NCI-H748 (cell line): ENCODE measurements around the gene PRKX.
"Not testable (repeated sequence)": the region's sequence is repeated elsewhere in the genome, so short reads cannot be mapped to it uniquely, and the experiment has no call there.

ENCODE experiments used
- DNase-seq: peaks from one replicate; lab custom pipeline; 2025; ENCODE audit not compliant: unreplicated experiment; lab: John Stamatoyannopoulos, UW

The PRKX gene

DNA sequence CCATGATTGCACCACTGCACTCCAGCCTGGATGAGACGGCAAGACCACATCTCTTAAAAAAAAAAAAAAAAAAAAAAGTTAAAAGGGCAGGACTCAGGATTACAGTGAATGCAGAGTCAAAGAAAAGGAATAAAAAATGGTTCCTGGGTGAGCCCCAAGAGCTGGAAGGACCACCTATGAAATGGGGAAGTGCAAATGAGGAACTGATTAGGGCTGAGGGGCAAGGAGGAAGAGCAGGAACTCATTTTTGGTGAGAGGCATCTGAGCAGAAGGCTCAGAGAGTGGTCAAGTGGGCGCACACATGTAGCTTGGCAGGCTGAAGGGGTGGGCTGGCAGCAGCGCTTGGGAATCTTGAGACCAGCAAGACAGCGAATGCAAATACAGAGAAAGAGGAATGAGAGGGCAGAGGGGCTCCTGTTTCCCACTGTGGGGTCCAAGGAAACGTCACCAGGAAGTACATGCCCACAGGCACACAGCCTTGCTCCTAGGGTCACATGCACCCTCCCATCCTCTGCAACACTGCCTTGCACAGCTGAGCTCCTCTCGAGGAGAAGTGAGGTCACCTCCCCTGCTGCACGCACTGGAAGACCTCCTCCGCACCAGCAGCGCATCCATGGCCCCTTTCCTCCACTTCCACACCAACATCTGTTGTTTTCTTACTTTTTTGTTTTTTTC is 49.7 kb downstream of the PRKX start:
- DNase-seq = not testable (repeated sequence)

DNA sequence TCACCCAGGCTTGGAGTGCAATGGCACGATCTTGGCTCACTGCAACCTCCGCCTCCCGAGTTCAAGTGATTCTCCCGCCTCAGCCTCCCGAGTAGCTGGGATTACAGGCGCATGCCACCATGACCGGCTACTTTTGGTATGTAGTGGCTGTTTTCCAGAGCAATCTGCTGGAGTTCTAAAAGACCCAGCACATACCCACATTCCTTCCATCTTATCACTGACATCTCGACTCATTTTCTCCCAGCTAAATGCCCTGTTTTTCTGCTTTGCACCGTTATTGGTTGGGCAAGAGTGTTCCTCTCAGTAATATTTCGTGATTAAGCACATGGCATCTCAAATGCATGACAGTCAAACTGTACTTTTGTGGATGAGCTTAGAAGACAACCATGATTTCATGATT is 53.7 kb downstream of the PRKX start:
- DNase-seq = no peak

DNA sequence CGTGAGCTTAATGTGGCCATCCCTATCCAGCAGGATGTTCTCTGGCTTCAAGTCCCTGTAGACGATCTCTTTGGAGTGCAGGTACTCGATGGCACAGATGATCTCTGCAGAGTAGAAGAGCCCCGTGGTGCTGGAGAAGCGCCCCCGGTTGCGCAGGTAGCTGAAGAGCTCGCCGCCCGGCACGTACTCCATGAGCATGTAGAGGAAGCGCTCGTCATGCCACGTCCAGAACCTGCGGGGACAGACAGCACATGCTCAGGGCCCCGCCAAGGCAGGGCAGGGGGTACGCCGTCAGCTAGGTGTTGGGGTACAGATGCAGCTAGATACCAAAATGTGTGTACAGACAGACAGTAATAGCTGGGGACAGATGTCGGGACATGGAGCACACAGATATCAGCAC is 58.3 kb downstream of the PRKX start:
- no peak for DNase-seq

DNA sequence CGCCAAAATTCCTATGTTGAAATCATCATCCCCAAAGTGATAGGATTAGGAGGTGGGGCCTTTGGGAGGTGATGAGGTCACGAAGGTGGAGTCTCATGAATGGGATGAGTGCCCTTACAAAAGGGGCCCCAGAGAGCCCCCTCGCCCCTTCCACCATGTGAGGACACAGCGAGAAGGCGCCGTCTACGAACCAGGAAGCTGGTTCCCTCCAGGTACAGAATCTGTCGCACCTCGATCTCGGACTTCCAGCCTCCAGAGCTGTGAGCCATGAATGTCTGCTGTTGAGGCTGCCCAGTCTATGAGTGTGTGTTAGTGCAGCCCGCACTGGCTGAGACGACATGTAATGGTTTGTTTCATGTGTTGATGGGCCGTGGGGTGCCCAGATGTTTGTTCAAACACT is 60.3 kb downstream of the PRKX start:
- no peak for DNase-seq

DNA sequence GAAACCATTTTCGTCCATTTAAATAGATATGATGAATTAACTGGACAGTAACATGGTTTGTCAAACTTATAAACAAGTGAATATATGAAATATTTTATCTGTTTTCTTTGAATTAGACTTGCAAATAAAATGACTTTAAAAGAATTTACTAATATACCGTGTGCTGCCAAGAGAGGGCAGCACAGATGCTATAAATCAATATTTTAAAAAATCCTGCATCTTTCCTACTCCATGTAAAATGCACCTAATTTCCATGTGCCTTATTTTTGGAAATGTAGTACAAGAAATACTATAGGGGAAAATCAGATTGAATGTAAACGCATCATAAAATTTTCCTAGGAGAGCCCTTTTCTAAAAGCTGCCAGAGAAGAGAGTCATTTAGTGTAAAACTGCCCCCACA is 62.2 kb downstream of the PRKX start:
- peak; percentile 32 for DNase-seq

DNA sequence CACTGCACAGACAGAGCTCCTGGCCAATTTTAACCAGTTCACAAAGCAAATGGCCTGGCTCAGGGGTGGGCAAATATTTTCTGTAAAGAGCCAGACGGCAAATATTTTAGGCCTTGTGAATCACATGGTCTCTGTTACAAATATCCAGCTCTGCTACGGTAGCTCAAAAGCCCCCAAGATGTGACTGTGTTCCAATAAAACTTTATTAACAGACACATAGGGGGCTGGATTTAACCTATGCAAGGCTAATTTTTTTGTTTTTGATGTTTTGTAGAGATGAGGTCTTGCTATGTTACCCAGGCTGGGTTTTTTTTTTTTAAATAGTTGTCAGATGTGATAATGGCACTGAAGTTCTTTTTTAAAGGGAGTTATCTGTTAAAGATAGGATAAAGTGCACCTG is 65.4 kb downstream of the PRKX start:
- DNase-seq = no peak

DNA sequence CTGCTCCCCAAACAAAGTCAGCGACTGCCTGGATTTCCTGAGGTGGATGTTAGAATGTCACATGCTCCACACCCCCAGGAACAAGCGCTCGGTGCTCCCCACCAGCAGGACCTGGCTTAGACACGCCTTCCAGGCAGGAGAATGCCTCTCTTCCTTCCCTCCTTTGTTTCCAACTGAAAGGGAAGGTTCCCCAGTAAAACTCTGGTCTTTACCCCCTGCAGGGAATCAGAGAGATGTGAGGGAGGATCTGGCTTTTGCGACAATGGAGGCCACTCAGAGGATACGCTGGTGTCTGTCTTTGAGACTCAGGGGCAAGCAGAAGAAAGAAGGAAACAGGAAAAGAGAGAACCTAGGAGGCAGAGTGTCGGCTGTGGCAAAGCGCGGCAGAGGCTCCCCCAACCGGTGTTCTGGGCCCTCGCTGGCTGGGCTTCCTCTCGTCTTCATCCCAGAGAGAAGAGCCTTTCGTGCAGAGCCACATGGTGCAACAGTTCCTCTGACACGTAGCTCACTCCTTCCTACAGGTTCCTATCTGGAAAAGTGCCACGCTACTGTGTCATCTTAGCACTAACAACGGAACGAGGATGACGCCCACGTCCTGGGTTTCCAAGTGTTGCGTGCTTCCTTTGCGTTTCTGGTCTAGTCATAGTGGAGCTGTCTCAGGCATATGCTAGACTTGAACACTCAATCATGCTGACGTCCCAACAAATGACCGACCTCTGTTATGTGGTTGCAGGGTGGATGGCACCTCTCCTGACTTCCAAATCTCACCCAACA is 73.4 kb downstream of the PRKX start:
- DNase-seq = not testable (repeated sequence)

DNA sequence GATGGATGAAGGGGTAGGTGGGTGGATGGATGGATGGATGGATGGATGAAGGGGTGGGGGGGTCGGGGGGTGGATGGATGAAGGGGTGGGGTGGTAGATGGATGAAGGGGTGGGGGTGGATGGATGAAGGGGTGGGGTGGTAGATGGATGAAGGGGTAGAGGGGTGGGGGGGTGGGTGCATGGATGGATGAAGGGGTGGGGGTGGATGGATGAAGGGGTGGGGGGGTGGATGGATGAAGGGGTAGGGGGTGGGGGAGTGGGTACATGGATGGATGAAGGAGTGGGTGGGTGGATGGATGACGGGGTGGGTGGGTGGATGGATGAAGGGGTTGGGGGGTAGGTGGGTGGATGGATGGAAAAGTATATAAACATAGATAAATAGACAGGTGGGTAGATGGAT is 74.2 kb downstream of the PRKX start:
- DNase-seq = no peak

DNA sequence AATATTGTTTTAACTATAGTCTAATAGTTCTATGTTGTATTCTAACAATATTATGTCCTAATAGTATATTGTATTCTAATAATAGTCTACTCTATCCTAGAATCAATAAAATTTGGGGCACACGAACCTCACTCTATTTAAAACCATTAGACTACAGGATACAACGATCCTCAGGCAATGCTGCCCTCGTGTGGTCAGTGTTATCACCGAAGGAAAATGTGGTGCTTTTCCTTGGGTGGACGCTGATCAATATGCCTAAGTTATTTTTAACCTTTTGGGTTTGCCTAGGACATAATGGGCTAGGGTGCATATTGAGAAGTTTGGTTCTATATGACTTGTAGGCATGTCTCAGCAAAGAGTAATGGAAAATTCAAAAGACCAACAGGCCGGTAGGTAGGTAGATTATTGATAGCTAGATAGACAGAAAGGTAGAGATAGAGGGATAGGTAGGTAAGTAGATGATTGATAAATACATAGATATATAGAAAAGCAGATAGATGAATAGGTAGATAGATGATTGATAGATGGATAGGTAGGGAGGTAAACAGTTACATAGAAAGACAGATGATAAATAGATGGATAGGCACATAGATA is 75.1 kb downstream of the PRKX start:
- peak; percentile 46 for DNase-seq

DNA sequence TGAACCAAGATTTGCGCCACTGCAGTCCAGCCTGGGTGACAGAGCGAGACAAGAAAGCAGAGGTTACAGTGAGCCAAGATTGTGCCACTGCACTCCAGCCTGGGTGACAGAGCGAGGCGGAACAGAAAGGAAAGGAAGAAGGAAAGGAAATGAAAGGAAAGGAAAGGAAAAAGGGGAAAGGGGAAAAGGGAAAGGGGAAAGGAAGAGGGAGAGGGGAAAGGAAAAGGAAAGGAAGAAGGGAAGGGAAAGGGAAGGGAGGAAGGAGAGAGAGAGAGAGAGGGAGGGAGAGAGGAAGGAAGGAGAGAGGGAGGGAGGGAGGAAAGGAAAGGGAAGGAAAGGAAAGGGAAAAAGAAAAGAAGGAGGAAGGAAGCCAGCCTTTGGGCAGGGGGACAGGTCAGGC is 76.6 kb downstream of the PRKX start:
- no peak for DNase-seq

DNA sequence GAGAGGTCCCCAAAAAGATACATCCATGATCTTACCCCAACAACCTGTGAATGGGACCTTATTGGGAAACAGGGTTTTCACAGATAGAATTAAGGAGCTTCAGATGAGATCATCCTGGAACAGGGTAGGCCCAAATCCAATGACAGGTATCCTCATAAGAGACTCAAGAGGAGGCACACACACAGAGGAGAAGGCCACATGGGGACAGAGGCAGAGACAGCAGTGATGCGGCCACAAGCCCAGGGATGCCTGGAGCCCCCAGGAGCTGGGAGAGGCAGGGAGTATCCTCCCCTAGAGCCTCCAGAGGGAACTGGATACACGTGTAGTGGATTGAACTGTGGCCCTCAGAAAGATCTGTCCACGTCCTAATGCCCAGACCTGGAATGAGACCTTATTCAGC is 82.3 kb downstream of the PRKX start:
- no peak for DNase-seq

DNA sequence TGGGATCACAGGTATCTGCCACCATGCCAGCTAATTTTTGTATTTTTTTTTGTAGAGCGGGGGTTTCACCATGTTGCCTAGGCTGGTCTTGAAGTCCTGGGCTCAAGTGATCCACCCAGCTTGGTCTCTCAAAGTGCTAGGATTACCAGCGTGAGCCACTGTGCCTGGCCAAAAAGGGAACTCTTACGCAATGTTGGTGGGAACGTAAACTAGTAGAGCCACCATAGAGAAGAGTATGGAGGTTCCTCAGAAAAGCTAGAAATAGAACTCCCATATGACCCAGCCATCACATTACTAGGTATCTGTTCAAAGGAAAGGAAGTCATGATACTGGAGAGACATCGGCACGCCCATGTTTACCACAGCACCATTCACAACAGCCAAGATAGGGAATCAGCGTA is 85.9 kb downstream of the PRKX start:
- no peak for DNase-seq

DNA sequence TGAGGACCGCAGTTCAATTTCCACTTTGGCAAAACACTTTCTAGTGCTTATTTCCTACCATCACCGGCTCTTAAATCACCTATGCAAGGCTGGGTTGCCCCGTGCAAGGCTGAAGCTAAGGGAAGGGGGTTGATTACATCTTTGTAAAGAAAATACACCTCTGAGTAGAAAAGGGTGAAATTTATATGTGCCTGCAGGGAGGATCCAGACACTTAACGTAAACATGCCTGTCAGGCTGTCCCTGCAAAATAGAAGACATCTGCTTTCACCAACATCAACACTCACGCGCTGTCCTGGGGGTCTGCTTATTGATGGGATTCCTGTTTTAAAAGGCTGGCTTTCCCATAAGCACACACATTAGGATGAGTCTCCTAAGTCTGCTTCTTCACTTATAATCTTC is 92.0 kb downstream of the PRKX start:
- no peak for DNase-seq

DNA sequence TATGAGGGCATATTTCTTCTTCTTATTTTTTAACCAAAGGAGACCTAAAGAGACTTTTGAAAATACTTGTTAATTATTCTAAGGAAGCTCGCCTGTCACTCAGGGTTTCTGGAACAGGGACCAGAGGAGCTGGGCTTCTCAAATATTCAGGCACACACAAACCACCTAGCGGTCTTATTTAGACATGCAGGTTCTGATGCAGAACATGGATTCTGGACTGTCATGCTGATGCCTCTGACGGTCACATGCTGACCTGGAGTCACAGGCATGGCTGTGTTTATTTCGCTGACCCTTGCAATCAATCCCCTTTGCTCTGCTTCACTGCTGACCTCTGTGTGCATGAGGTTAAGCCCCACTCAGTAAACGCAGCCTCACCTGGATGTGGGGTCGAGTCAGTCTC is 101.7 kb downstream of the PRKX start:
- not testable (repeated sequence) for DNase-seq

DNA sequence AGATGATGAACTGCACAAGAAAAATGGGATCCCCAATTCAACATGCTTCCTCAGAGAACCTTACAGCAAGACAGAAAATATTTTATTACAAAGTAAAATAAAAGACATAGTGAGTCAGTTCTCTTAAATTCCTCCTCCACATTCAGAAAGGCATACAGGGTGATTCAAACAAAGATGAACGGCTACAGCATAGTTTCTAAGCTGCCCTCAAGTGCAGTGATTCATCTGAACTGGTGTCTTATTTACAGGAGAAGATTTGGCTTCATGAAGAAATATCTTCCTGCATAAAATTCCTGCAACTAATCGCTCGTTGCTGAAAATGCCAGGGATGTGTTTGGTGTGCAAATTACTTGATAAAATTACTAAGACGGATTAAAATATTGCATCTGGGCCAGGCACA is 103.6 kb downstream of the PRKX start:
- no peak for DNase-seq

DNA sequence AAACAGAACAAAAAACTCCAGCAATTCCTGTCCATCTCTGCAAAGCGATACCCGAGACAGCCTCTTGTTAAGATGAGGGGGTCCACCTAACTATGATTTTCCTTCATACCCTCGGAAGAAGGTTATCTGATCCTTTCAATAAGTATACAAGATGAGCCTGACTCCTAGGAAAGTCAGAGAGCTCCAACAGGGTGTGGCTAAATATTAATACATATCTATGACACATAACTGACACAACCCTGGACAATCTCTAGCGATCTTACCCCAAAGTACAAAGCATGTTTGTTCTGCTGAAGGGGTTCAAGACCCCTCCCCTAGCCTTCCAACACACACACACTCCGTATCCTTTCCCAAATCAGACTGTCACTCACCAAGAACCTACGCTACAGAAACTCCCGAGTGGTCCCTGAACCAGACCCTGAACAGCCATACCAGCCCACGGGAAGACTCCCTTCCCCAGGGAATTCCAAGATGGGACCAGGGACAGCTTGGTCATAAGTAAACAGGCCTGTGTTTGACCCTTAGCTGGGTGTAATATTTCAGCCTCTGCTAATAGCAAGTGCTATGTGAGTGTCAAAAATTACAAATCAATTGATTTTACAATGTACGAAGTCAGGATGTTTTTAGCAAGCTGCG is 110.3 kb downstream of the PRKX start:
- no peak for DNase-seq

DNA sequence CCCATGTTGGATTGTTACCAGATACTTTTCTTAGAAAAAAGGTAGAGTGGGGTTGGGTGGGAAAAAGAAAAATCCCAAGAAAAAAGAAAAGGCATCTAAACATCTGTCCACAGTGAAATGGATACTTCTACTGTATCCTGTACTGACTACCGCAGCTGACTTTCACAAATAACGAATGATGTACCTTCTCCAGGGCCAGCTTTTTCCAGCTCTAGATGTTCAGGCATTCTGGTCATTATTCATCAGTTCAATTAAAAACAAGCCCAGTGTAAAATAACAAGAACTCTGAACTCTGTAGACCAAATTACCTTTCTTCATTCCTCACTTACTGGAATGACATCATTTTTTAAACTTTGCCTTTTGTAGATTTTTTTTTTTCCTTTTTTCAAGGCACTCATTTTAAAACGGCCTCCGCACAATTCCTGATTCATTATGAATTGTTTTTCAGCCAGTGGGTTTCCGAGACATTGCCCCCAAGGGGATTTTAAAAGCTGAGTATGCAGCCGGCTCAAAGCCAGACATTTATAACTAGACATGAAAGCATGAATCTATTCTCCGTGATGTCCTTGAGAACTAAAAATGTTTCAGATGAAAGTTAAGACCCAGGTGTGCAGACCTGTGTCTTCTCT is 113.5 kb downstream of the PRKX start:
- no peak for DNase-seq

DNA sequence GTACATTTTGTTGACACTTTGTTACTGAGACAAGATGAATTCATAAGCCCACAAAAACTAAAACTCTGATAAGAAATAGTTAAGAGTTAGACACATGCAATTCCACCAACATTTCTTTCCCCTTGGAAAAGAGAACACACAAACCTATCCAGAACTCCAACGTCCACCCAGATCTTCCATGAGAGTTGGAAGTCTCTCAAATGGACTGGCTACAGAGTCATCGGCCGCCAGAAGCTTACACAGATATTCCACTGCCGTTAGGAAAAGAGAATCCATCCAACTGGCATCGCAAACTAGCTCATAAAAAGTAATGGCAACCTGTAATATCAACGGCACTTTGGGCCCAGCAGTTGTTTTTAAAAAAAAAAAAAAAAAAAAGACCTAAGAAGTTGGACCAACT is 114.7 kb downstream of the PRKX start:
- no peak for DNase-seq

DNA sequence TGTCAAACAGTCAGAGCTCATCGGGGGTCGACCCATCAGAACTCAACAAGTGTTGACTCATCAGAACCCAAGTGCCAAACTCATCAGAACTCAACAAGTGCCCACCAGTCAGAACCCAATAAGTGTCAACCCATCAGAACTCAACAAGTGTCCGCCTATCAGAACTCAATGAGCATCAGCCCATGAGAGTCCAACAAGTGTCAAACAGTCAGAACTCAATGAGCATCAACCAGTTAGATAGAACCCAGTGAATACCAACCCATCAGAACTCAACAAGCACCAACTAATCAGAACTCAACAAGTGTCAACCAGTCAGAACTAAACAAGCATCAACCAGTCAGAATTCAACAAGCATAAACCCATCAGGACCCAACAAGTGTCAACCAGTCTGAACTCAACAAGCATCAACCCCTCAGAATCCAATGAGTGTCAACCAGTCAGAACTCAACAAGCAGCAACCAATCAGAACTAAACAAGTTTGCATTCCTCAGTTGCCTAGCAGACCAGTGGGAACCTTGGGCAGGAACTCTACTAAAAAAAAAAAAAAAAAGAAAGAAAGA is 115.3 kb downstream of the PRKX start:
- no peak for DNase-seq

DNA sequence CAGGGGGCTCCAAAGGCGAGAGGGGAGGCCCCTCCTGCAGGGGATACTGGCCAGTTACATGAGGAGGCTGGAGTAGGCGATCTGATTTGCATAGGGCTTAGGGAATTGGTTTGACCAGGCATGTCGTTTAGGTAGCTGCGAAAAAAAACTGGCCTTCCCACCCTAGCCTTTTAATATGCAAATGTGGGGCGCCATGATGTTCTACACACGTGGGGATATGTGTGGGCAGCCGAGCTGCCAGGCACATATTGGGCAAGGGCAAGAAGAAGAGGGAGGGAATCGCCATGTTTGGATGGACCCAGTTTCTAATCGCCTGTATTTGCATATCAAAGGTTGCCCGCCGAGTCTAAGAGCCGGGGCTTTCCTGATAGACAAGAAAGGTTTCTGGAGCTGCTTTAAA is 121.3 kb downstream of the PRKX start:
- DNase-seq = no peak

DNA sequence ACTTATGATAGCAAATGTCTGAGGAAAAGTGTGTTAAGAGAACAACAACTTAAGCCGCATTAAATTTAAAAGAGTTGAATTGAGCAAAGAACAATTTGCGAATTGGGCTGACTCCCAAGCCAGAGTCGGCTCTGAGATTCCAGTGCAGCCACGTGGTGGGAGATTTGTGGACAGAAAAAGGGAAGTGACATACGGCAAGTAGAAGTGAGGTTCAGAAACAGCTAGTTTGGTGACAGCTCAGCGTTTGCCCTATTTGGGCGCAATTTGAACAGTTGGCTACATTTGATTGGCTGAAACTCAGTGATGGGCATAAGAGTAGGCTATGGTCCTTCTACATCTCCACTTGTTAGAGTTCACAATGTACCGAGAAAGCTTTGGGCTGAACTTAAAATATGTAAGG is 124.0 kb downstream of the PRKX start:
- DNase-seq = no peak
